Activated CD8-positive, alpha-beta memory T cell treated with anti-CD3 and anti-CD28 coated beads, Interleukin-2, amount 50 U/mL, for 1 hour (primary cell): ENCODE data around the gene MEF2C.

Experiments used
- DNase-seq: peaks from one replicate; pipeline ENCODE4 v3.0.0-alpha.2; 2020; ENCODE audit errors: extremely low read depth

Gene MEF2C

DNA sequence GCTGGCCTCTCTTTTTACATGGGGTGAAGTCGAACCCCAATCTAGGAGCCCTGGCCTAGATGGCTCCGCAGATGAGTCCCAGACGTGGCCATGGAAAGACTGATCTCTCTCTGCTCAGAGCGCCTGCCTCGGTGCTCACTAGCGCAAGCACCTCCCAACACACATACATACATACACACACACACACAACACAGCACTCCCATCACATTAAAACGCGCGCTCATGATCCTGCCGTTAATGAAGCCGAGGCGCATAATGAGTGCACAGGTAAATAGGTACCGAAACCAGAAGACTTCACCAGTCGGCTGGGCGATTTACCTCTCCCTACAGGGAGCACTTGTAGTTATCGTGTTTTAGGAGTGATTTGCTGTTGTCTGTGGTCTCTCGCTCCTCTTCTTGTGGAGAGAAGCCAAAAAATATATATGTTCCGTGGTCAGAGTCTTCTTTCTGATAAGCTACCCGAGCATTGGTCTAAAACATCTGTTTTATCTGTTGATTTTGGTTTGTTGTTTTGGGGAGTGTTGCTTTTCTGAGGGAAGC, 207.7 kb downstream of the MEF2C start:
- DNase-seq: no peak

DNA sequence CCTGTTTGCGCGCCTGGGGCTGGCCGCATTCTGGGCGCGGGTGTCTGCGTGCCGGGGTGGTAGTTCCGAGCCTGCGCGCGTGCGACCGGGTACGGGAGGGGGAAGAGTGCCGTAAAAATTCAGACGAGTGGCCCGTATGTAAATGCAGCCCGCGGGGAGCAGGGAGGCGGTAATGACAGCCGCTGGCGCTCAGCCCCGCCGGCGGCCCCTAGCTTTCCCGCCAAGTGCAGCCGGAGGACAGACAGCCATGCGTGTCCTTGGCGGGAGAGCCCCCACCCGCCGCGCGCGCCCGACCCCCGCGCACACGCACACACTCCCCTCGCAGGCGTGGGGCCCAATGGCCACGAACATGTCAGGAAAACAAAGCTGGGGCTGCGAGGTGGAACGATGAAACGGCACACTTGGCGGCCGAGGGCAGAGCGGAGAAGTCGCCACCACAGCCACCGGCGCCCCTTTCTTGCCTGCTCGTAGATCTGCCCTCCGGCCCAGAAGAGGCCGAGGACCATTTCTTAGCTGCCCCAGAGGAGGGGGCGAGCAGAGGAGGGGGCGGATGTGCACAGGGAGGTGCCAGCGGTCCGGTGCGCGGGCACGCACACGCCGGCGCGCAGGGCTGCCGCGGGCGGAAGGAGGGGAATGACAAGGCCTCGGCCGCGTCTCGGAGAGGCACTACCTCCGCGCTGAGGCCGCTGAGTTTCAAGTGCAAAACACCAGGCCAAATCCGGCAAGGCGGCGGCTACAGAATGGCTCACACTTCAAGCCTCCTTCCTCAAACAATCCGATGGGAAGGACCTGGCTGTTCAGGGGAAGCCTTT, 208.4 kb downstream of the MEF2C start:
- no peak for DNase-seq

DNA sequence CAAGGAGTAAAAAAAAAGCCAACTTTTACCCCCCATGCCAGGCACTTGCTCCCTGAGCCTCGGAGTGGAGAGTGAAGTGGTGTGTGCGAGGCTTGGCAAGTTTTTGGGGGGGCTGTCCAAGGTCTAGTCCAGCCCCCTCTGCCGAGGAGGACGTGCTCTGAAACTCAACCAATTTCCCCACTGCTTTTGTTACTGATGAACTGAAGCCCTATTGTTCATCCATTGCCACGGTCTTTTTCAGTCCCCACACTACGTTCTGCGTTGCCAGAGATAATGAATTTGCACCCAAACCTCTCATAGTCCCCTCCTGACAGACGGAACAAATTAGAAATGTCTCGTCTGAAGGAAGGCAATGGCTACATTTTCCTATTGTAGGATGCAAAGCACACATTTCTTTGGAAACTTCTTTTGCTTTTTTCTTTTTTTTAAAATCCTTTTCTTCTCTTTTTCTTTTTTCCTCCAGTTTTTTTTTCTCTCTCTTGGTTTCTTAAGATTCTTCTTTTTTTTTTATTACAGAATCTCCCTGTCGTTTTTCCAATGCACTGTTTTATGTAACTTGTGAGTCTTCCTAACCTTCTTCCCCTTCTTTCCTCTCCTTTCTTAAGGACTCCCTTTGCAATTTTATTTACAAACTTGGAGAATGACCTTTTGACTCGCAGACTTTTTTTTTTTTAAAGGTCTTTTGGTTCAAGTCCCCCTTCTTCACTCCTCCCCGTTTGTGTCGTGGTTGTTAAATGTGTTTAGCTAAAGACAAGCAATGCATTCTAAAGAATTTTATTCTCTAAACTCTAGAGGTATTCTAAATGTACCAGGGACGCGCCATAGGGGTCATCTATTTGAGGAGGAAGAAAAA, 209.5 kb downstream of the MEF2C start:
- no peak for DNase-seq

DNA sequence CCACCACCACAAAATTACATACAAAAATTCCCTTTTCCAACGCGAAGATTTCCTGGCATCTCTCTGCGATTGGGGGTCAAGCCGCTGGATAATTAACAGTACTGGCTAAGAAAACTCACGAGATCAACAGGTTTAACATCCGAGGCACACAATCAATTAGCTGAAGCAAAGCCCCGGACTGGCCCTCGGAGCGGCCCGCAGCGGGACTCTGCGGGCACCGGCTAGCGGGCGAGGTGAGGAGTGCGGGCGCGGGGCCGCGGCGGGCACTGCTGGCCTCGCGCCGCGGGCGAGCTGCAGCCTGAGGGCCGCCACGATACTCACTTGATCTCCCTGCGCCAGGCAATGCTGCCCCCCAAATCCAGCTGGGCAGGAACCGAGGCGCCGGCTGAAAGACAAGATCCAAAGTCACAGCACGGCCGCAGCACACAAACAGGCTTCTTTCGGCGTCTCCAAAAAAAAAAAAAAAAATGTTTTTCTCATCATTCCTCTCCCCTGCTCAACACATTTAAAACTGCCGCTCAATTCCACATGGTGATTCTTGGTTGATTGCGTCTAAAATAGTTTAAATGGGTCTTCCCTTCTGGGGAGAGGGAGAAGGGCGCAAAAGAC, 210.2 kb downstream of the MEF2C start:
- DNase-seq: no peak

DNA sequence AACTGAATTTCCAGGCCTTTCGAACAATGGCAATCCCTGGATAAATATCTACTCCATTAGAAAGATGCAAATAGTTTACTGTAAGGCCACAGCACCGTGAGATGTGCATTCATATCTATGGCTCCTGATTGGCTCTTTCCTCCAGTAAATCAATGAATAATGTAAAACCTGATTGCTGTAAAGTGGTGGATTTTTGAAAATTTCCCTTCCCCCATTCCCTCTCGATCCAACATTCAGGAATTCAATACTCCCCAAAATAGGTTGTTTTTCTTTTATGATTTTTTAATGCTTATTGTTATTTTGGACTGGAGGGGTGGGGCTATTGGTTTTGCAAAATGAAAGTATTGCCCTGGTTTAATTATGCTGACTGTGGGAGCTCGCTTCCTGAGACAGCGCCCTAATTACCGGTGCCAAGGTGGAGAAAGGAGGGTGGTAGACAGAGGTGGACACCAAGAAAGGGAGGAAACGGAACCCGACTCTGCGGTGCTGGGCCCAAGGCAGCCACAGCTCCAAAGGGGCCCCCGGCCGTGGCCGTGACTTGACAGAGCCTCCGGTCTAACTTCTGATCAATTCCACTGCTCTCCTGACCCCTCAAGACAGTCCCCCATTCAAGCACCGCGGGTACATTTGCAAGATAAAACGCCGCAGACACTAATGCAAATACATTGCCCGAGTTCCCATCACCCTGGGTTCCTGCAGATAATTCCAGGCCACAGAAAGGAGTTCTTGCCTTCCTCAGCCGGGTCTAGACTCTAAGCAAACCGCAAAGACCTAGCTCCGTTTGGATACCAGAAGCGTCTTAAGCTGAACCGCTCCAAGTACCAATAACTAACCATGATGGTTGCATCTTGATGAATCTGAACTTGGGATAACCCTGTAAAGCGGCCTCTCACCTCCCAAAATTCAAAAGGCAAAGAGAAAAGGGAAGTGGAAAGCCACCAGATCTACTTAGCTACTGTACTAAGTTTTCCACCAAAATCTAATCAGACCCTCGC, 211.2 kb downstream of the MEF2C start:
- DNase-seq: no peak

DNA sequence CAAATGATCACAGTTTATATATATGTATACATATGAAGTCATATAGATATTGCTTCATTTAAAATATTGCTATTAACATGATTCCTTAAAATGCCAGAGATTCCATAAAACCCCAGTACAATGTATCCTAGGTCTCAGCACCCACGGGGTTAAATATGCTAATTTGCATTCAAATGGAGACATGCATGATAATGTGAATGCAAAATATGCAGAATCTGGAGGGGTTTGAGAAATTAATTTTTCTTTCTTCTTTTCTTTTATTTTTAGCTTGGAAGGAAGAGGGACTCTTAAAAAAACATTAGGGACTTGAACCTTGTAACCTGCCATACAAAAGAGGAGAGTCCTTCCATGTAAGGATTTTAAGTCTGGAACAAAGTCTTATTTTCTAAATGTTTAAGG, 211.9 kb downstream of the MEF2C start:
- DNase-seq: no peak

DNA sequence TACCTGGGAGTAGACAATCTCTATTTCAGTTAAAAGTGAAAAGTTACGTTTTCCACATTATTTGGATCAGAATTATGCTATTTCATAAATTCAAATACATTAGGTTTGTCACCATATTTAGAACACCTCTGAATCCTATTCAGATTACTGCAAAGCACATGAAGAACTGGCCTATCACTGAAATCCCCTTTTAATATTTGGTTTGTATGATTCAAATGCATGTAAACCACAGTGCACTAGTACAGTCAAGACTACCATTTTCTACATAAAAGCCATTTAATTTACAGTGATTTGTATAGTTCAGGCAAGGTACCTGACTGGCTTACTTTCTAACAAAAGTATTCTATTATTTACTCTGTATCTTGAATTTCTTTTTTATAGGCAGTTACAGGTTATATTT, 212.5 kb downstream of the MEF2C start:
- no peak for DNase-seq

DNA sequence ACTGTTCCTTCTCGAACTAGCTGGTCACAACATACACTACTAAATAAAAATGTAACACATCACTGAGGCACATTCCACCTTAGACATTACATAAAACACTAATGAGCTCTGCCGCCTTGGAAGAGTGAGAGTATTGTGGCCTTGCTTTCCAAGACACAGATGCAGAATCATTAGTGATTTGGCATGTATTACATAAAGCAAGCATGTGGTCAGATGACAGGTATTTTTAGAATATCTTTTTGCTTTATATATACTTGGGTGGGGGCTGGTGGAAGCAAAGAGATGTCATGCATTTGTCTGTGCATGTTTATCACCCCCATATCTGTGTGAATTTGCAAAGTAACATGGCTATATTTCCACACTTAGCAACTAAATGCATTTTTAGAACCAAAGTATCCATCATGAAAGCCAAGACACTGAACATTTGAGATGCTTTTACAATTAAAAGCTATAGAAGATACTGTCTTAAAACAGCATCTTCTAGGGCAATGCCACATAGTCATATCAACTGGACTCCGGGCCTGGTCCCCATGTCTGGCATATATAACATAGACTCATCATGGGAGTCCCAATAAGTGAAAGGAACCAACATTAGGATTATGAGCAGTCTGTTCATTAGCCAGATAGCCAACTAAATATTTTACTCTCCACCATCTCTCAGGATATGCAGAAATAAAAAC, 213.5 kb downstream of the MEF2C start:
- DNase-seq: no peak

DNA sequence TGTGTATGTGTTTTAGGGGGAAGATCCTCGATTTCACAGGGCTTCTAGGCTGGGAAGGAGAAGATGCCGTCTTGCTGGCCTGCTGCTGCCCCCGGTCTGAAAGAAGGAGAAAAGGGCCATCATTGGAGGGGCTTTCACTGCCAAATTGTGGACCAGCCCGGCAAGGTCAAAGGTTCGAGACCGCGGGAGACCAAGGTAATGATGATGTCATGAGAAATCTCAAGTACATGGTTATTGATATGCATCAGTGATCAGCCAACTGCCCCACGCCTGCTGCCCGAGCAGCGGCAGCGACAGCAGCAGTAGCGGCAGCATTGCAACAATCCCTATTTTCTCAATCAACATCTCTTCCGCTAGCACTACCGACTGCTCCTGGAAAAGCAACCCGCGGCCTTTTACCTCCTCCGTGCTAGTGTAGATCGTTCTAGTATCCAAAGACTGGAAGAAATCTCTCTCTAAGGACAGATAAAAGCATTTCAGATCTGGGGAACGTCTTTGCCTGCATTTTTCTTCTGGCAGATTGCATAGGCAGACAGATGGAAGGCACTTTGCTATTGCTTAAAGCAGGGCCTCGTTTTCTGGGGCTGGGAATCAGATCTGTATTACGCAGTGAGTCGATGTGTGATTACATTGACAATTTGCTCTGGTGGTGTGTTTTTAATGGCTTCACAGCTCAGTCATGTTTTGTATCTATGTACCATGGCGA, 215.3 kb downstream of the MEF2C start:
- no peak for DNase-seq
